Muscle of leg (tissue), 11 donors: Measurements from ENCODE around the gene CUX1. TPM values are rescaled to one million over a fixed set of nuclear protein-coding genes. Genes with fewer than 3 reads are reported as not detected.
"Not testable (repeated sequence)": the region's sequence is repeated elsewhere in the genome, so short reads cannot be mapped to it uniquely, and the experiment has no call there.

Source experiments
- DNase-seq: peaks from one replicate; pipeline ENCODE4 v3.0.0; 2013
- H3K27ac ChIP-seq: one replicate; pipeline ENCODE4 v1.5.1; 2013; ENCODE audit warnings: mild to moderate bottlenecking, low read length, control low read depth
- H3K27me3 ChIP-seq: one replicate; pipeline ENCODE4 v1.6.1; 2013; ENCODE audit warnings: low read length; ENCODE audit not compliant: control insufficient read depth, insufficient read depth
- H3K36me3 ChIP-seq: one replicate; pipeline ENCODE4 v1.6.1; 2013; ENCODE audit warnings: low read length; ENCODE audit not compliant: control insufficient read depth, insufficient read depth
- H3K4me1 ChIP-seq: one replicate; pipeline ENCODE4 v1.6.1; 2013; ENCODE audit warnings: low read length; ENCODE audit not compliant: control insufficient read depth, insufficient read depth
- H3K4me3 ChIP-seq: one replicate; pipeline ENCODE4 v1.5.1; 2013; ENCODE audit warnings: low read length, control low read depth
- H3K9me3 ChIP-seq: replicated peaks from 2 replicates; pipeline ENCODE4 v1.6.1; 2013; ENCODE audit warnings: low read depth, low read length; ENCODE audit not compliant: control insufficient read depth
- WGBS: methylation state at CpG from one replicate; pipeline ENCODE4 v1.1.5; 2013; ENCODE audit warnings: missing lambda C conversion rate; ENCODE audit not compliant: insufficient coverage; 5-methylcytosine and 5-hydroxymethylcytosine counted together
- polyA plus RNA-seq, 8 donors: library from polyadenylated mRNA; unstranded; fragments of 120-200 nt; gene quantifications; one replicate each; pipeline versions ENCODE4 v1.2.1 to v1.2.3, GENCODE V29; 2013; ENCODE audit warnings: inconsistent platforms in 1 of 8, low replicate concordance in 1 of 8; ENCODE audit not compliant: insufficient read length in 8 of 8, insufficient read depth in 1 of 8
- total RNA-seq: library from RNA; stranded (reverse); fragments of 120-200 nt; gene quantifications from one replicate; pipeline ENCODE4 v1.2.4, GENCODE V29; 2013

CUX1 gene
- total and polyA plus RNA-seq, 9 donors = 29.4 to 46.9 (median 40.8) TPM

GRCh38 chr7:101860316-101861217 is 43.1 kb downstream of the CUX1 start:
- Histone ChIP-seq H3K9me3 (no peaks in the 10 kb centered on the region), H3K27ac (no peak overlapping the region), H3K4me1 (peaks cover 61% of the 10 kb centered on the region), H3K27me3 (no peaks in the 10 kb centered on the region), H3K4me3 (no peak overlapping the region), H3K36me3 (no peaks in the 10 kb centered on the region)
- DNase-seq = no peak
- 92% methylated on average over 5 of the region's 11 CpGs for WGBS

GRCh38 chr7:101861218-101861775 is 43.9 kb downstream of the CUX1 start:
- WGBS = 68% methylated on average over 5 of the region's 8 CpGs
- no peaks in the 10 kb centered on the region for H3K9me3 ChIP-seq
- H3K4me3 ChIP-seq = no peak overlapping the region
- peak overlapping the region; percentile 83 for H3K27ac ChIP-seq
- H3K4me1 ChIP-seq = peaks cover 57% of the 10 kb centered on the region
- H3K36me3 ChIP-seq = no peaks in the 10 kb centered on the region
- DNase-seq = peak; percentile 36
- no peaks in the 10 kb centered on the region for H3K27me3 ChIP-seq

DNA sequence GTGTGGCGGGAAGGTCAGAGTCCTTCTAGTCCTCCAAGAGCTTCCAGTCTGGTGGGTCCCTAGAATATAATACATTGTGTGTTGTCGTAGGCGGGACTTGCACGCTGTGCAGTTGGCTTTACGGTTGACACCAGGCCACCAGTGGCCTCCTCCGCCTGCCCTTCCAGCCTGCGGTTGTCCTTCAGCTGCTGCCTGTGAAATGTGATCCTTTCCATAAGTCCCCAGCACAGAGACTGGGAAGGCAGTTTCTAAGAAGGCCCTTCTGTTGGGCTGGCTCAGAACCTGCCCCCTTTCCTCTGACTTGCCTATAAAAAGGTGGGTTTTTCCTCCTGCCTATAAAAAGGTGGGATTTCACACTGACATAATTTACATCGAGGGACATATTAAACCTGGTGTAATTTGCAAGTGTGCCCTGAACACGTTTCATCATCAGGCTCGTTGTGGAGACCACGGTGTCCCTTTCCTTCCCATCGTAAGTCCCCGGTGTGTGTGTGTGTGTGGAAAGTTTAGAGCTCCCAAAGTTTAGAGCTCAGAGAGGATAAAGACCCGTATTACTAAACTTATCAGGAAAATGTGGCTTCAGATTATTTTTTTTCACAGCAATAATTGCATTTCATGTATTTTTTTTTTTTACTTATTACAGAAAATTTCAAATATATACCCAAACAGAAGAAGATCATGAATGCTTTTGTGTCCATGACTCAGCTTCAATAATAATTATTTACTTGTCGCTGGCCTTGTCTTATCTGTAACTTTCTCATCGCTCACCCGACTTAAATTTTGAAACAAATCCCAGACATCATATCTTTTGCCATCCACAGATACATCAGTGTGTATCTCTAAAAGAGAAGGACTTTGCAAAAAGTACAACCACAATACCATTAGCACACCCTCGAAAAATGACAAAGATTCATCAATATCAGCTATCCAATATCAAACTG is 45.1 kb downstream of the CUX1 start:
- H3K27me3 ChIP-seq = no peaks in the 10 kb centered on the region

GRCh38 chr7:101863598-101863997 is 46.2 kb downstream of the CUX1 start:
- Histone ChIP-seq H3K4me1 (peaks cover 48% of the 10 kb centered on the region), H3K27ac (no peak overlapping the region), H3K4me3 (no peak overlapping the region), H3K36me3 (no peaks in the 10 kb centered on the region), H3K27me3 (no peaks in the 10 kb centered on the region), H3K9me3 (no peaks in the 10 kb centered on the region)
- DNase-seq = no peak
- 97% methylated on average over 5 of the region's 6 CpGs for WGBS

More for the DNA sequence above, 45.1 kb downstream of the CUX1 start:
- Histone ChIP-seq H3K36me3 (no peaks in the 10 kb centered on the region), H3K4me3 (peak overlapping the region; percentile 1), H3K4me1 (peaks cover 45% of the 10 kb centered on the region), H3K27ac (peak overlapping the region; percentile 92), H3K9me3 (no peaks in the 10 kb centered on the region)
- whole genome bisulfite sequencing = 71% methylated on average over 7 of the region's 18 CpGs
- DNase-seq = peak; percentile 87

DNA sequence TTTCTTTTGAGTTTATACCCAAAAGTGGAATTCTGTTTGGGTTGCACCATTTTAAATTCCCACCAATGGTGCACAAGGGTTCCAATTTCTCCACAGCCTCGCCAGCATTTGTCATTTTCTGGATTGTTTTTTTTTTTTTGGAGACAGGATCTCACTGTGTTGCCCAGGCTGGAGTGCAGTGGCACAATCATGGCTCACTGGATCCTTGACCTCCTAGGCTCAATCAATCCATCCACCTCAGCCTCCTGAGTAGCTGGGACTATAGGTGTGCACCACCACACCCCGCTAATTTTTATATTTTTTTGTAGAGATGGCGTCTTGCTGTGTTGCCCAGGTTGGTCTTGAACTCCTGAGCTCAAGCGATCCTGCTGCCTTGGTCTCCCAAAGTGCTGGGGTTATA is 46.6 kb downstream of the CUX1 start:
- Histone ChIP-seq H3K4me3 (no peak overlapping the region), H3K9me3 (no peaks in the 10 kb centered on the region), H3K27ac (no peak overlapping the region), H3K27me3 (no peaks in the 10 kb centered on the region), H3K4me1 (peaks cover 48% of the 10 kb centered on the region), H3K36me3 (no peaks in the 10 kb centered on the region)
- no peak for DNase-seq
- WGBS = no CpG with 5 or more reads among the region's 4 CpGs

DNA sequence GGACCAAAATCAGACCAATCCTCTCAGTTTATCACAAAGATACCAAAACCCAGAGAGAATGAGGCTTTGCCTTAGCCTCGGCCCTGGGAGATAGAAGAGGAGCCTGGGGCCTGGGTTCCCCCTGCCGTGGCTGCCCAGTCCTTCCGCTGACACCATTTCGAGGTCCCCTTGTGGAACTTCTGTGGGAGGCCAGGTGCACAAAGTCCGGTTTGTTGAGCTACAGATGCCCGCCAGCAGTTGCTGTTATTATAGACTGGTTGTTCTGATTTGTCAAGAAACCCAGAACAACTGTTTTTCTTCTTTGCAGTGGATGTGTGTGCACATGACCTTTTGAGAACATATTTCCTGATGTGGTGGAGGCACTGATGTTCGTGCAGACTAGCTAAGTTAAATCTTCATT is 47.6 kb downstream of the CUX1 start:
- no peaks in the 10 kb centered on the region for H3K36me3 ChIP-seq
- H3K9me3 ChIP-seq = no peaks in the 10 kb centered on the region
- H3K4me1 ChIP-seq = peaks cover 54% of the 10 kb centered on the region
- H3K4me3 ChIP-seq = no peak overlapping the region
- DNase-seq = no peak
- WGBS = 71% methylated on average over 7 of the region's 7 CpGs
- no peaks in the 10 kb centered on the region for H3K27me3 ChIP-seq
- no peak overlapping the region for H3K27ac ChIP-seq

DNA sequence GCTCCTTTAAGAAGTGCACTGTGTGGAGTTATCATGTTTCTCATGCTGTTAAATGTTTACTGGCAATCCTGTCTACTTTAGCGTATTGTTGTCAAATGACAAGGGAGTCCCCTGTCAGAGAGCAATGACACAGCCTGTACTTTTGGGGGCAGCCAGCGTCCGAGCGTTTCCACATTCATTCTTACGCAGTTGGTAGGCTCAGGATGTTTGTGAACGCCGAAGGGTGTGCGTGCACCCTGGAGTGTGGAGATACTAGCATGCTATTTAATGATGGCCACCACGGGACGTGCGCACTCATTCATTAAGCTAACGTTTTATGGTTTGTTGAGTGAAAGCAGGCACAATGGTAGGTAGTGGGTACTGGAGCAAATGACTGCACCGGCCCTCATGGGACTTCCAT is 48.0 kb downstream of the CUX1 start:
- Histone ChIP-seq H3K27ac (no peak overlapping the region), H3K4me1 (peaks cover 54% of the 10 kb centered on the region), H3K9me3 (no peaks in the 10 kb centered on the region), H3K27me3 (no peaks in the 10 kb centered on the region), H3K4me3 (no peak overlapping the region), H3K36me3 (no peaks in the 10 kb centered on the region)
- no peak for DNase-seq
- 81% methylated on average over 11 of the region's 13 CpGs for WGBS

DNA sequence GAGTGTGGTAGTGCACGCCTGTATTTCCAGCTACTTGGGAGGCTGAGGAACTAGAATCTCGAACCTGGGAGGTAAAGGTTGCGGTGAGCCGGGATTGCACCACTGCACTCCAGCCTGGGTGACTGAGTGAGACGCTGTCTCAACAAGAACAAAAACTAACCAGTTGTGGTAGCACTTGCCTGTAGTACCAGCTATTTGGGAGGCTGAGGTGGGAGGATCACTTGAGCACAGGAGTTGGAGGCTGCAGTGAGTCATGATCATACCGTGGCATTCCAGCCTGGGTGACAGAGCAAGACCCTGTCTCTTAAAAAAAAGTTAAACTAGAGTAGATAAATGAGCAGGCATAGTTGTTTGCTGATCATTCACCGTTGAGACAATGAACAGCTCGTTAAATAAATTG is 48.9 kb downstream of the CUX1 start:
- Histone ChIP-seq H3K36me3 (no peaks in the 10 kb centered on the region), H3K27me3 (no peaks in the 10 kb centered on the region), H3K4me1 (peaks cover 46% of the 10 kb centered on the region), H3K27ac (no peak overlapping the region), H3K4me3 (no peak overlapping the region), H3K9me3 (no peaks in the 10 kb centered on the region)
- DNase-seq = no peak
- WGBS = 99% methylated on average over 6 of the region's 8 CpGs

- Histone ChIP-seq H3K9me3 (no peaks in the 10 kb centered on the region), H3K27ac (no peak overlapping the region), H3K4me3 (no peak overlapping the region), H3K36me3 (no peaks in the 10 kb centered on the region), H3K4me1 (peaks cover 37% of the 10 kb centered on the region), H3K27me3 (no peaks in the 10 kb centered on the region)
- no peak for DNase-seq
- 94% methylated on average over 9 of the region's 12 CpGs for WGBS
These were observed 49.8 kb downstream of the CUX1 start for GRCh38 chr7:101867265-101867664.

DNA sequence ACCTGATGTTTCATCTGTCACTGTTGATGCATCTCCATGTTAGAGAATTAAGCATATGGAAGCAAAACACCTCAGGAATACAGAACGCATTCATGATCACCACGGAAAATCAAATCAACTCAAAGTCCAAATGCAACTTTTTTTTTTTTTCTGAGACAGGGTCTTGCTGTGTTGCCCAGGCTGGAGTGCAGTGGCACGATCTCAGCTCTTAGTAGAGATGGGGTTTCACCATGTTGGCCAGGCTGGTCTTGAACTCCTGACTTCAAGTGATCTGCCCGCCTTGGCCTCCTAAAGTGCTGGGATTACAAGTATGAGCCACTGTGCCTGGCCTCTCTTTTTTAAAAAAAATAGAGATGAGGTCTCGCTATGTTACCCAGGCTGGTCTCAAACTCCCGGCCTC is 50.3 kb downstream of the CUX1 start:
- peaks cover 33% of the 10 kb centered on the region for H3K4me1 ChIP-seq
- not testable (repeated sequence) for H3K27me3 ChIP-seq, H3K36me3 ChIP-seq, DNase-seq, H3K27ac ChIP-seq, H3K9me3 ChIP-seq, H3K4me3 ChIP-seq
- WGBS = 80% methylated on average over 1 of the region's 6 CpGs
